HG03095 (cell line): ENCODE results near the gene TMEM92.

ENCODE experiments used
- ATAC-seq: cut with Tn5 transposase; IDR thresholded peaks from one replicate; pipeline ENCODE4 v1.9.1; 2021; ENCODE audit warnings: moderate library complexity; ENCODE audit not compliant: unreplicated experiment

The TMEM92 gene

GRCh38 chr17:50325906-50326305 is 51.6 kb downstream of the TMEM92 start:
- no peak for ATAC-seq

- no peak for ATAC-seq
Observed at GRCh38 chr17:50326831-50327364, 52.6 kb downstream of the TMEM92 start.

- no peak for ATAC-seq
Observed at GRCh38 chr17:50328363-50329325, 54.4 kb downstream of the TMEM92 start.

GRCh38 chr17:50329716-50330115 is 55.5 kb downstream of the TMEM92 start:
- ATAC-seq: no peak

GRCh38 chr17:50330151-50330775 is 56.0 kb downstream of the TMEM92 start:
- ATAC-seq: no peak
